Measurements from ENCODE around the gene NCK2.

DNA sequence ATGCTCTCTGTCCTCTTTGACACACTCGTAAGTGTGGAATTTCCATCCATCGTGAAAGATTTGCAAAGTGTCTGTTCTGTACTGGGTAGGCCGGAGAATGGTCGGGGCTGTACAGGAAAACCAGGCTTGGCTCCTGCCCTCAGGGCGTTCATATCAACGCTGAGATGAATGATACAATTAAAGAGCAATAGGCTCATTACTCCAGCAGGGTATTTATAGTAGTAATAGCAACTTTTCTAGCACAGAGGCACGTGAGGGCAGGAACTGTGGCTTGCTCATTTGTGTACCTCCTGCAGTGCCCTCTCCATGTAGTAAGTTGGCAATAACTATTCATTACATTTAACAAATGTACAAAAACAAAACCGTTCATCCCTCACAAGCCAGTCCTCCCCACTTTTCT lies 5.3 kb upstream of the NCK2 start:
- no peak for TF ChIP-seq POLR2A (IDR thresholded peaks at IDR 0.05)
- no peak for TF ChIP-seq POLR2AphosphoS5 (IDR thresholded peaks at IDR 0.05; ENCODE audit: insufficient read depth in 1 of 2, low read depth in 1 of 2)

All from vagina (tissue), 2 donors.